A673 (cell line): Measurements from ENCODE around the gene A3GALT2. TPM values are rescaled to one million over a fixed set of nuclear protein-coding genes. Genes with fewer than 3 reads are reported as not detected.
A peak's percentile ranks its signal among the peaks of the same experiment; 100 is the strongest.

Experiments
- BruUV-seq: library from RNA; stranded (reverse); fragments of 400-500 nt; replicated peaks from 2 replicates; lab custom pipeline; 2021; lab: Mats Ljungman, UMichigan
- CTCF ChIA-PET: fragments of 300-600 bp; sonication (Branson Sonifier 250); formaldehyde crosslinking; loops from one replicate; lab custom pipeline; 2022; ENCODE audit warnings: antibody characterized with exemption; lab: Charles Lee
- POLR2A ChIA-PET: fragments of 300-600 bp; sonication (Branson Sonifier 250); formaldehyde crosslinking; loops from one replicate; lab custom pipeline; 2022; ENCODE audit warnings: antibody characterized with exemption; ENCODE audit not compliant: low non-redundant PET; lab: Charles Lee
- DNase-seq: peaks from one replicate; pipeline ENCODE4 v3.0.0-alpha.2; 2015; ENCODE audit warnings: low spot score
- H3K27ac ChIP-seq: fragments of 200-600 bp; sonication (generic); 2 replicates; pipeline ENCODE4 v1.5.1; 2016; ENCODE audit warnings: mixed run types, low read depth, mild to moderate bottlenecking, mixed read lengths, antibody characterized with exemption, low read length; ENCODE audit not compliant: poor library complexity, severe bottlenecking
- H3K27me3 ChIP-seq: fragments of 200-600 bp; sonication (generic); replicated peaks from 2 replicates; pipeline ENCODE4 v1.6.1; 2017; ENCODE audit warnings: mixed run types, low read depth, mild to moderate bottlenecking, mixed read lengths, antibody characterized with exemption, low read length; ENCODE audit not compliant: insufficient read depth, poor library complexity
- H3K36me3 ChIP-seq: fragments of 200-600 bp; sonication (generic); 2 replicates; pipeline ENCODE4 v1.6.1; 2016; ENCODE audit warnings: mixed run types, mild to moderate bottlenecking, mixed read lengths, antibody characterized with exemption, low read length; ENCODE audit not compliant: insufficient read depth, poor library complexity, severe bottlenecking
- H3K4me1 ChIP-seq: fragments of 200-600 bp; sonication (generic); 2 replicates; pipeline ENCODE4 v1.6.1; 2017; ENCODE audit warnings: mixed run types, mild to moderate bottlenecking, mixed read lengths, antibody characterized with exemption, low read length; ENCODE audit not compliant: insufficient read depth, poor library complexity, severe bottlenecking
- H3K4me3 ChIP-seq: fragments of 200-600 bp; sonication (generic); 2 replicates; pipeline ENCODE4 v1.5.1; 2016; ENCODE audit warnings: low read depth, mixed run types, mild to moderate bottlenecking, mixed read lengths, low read length; ENCODE audit not compliant: poor library complexity, severe bottlenecking
- H3K9me3 ChIP-seq: fragments of 200-600 bp; sonication (generic); 2 replicates; pipeline ENCODE4 v1.6.1; 2016; ENCODE audit warnings: mixed run types, low read depth, mild to moderate bottlenecking, mixed read lengths, antibody characterized with exemption, low read length; ENCODE audit not compliant: poor library complexity, severe bottlenecking
- CTCF ChIP-seq: fragments of 300-800, 200-600 bp; sonication (generic); conservative IDR thresholded peaks from 2 replicates; pipeline ENCODE4 v1.5.1; 2017; ENCODE audit warnings: low read depth, mild to moderate bottlenecking, antibody characterized with exemption, low read length, moderate library complexity, mixed read lengths
- EZH2 ChIP-seq: fragments of 200-600 bp; sonication (generic); IDR thresholded peaks from 2 replicates; pipeline ENCODE4 v1.6.1; 2017; ENCODE audit warnings: borderline replicate concordance, low read depth, mild to moderate bottlenecking, mixed read lengths, antibody characterized with exemption, low read length; ENCODE audit not compliant: poor library complexity, severe bottlenecking
- intact Hi-C: fragments of 100-400 bp; cut with micrococcal nuclease; formaldehyde crosslinking; loops from one replicate; pipeline ENCODE4 v1.10.0; 2022; ENCODE audit not compliant: unreplicated experiment
- total RNA-seq: library from RNA; stranded (reverse); gene quantifications from 2 replicates; pipeline ENCODE4 v1.2.3, GENCODE V29; 2021

A3GALT2 gene
- total RNA-seq, 1 experiment from 2014 or later, result 0.39 TPM

DNA sequence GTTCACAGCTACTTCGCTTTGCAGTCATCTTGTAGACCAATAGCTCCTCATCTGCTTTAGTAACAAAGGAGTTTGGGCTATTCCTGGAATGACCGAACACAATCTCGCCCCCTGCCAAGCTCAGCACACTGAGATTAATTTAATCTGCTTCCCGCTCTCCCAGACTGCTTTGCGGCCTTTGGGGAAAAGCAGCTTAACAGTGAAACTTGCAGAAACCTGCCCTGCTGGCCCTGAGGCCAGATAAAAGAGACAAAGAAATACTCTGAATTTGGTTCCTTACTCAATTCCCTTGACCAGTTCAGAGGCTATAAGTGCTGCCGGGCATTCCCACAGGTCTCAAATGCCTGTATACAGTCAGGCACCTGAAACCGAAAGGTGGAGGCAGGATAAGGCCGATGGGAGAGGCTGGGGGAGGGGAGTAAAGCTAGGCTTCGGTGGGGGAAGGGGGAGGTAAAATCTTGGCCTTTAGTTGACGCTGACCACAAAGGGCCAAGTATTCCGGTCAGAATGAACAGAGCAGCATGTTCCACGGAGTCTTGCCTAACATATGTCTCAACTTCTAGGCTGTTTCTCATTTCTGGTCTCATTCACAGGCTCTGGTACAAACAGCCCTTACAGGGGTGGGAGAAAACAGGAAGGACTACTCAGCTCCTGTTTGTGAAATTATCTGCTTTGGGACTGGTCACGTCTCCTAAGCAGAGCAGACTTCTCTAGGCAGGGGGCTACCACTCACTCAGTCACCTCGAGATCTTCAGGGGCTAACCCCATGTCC is 17.7 kb upstream of the A3GALT2 start:
- peak; percentile 79 for DNase-seq
- no peaks in the 10 kb centered on the region for H3K9me3 ChIP-seq
- ChIA-PET CTCF (interaction anchor here (0.6 to 1.4 kb wide), 3 partner anchors 15 to 274 kb away, joined by 3 to 5 read pairs (median 4); no protein-coding TSS in a partner anchor), POLR2A (no interaction called here)
- TF ChIP-seq CTCF (no peak), EZH2 (no peak)
- no TSS peak for BruUV-seq
- intact Hi-C loops, result no loop called here
- peaks cover 28% of the 10 kb centered on the region for H3K36me3 ChIP-seq
- peaks cover 73% of the 10 kb centered on the region for H3K4me1 ChIP-seq
- peak overlapping the region; percentile 85 for H3K27ac ChIP-seq
- no peaks in the 10 kb centered on the region for H3K27me3 ChIP-seq
- H3K4me3 ChIP-seq, result peak overlapping the region; percentile 0

GRCh38 chr1:33338048-33338439 is 17.1 kb upstream of the A3GALT2 start:
- H3K4me3 ChIP-seq, result no peak overlapping the region
- DNase-seq, result no peak
- CTCF ChIA-PET, result interaction anchor here (1.0 to 1.4 kb wide), 2 partner anchors 14 to 275 kb away, joined by 3 to 5 read pairs; no protein-coding TSS in a partner anchor
- H3K9me3 ChIP-seq, result no peaks in the 10 kb centered on the region
- no peaks in the 10 kb centered on the region for H3K27me3 ChIP-seq
- no peak for TF ChIP-seq EZH2
- TF ChIP-seq CTCF, result no peak
- H3K27ac ChIP-seq, result peak overlapping the region; percentile 85
- intact Hi-C loops, result no loop called here
- BruUV-seq, result no TSS peak
- H3K4me1 ChIP-seq, result peaks cover 70% of the 10 kb centered on the region
- peaks cover 34% of the 10 kb centered on the region for H3K36me3 ChIP-seq
- POLR2A ChIA-PET, result no interaction called here

- POLR2A ChIA-PET, result no interaction called here
These were observed 16.5 kb upstream of the A3GALT2 start for GRCh38 chr1:33337441-33337840.

More at GRCh38 chr1:33337441-33337840, 16.5 kb upstream of the A3GALT2 start:
- no peak for DNase-seq
- peaks cover 34% of the 10 kb centered on the region for H3K36me3 ChIP-seq
- intact Hi-C loops, result no loop called here
- H3K27ac ChIP-seq, result peak overlapping the region; percentile 85
- no peaks in the 10 kb centered on the region for H3K9me3 ChIP-seq
- H3K27me3 ChIP-seq, result no peaks in the 10 kb centered on the region
- H3K4me1 ChIP-seq, result peaks cover 64% of the 10 kb centered on the region
- no peak overlapping the region for H3K4me3 ChIP-seq
- CTCF ChIA-PET, result no interaction called here
- no peak for TF ChIP-seq EZH2
- no peak for TF ChIP-seq CTCF
- BruUV-seq, result no TSS peak
